DMS114 treated with DMSO at 0.1 percent for 48 hours (cell line): ENCODE data around the gene TBPL1.
"Not testable (repeated sequence)": the region's sequence is repeated elsewhere in the genome, so short reads cannot be mapped to it uniquely, and the experiment has no call there.

Source experiments
- DNase-seq: peaks from one replicate; lab custom pipeline; 2025; ENCODE audit not compliant: unreplicated experiment; lab: John Stamatoyannopoulos, UW

TBPL1 gene

GRCh38 chr6:133971861-133972260 is 18.8 kb downstream of the TBPL1 start:
- DNase-seq, result no peak

- DNase-seq, result no peak
Observed at GRCh38 chr6:133972388-133972787, 19.4 kb downstream of the TBPL1 start.

GRCh38 chr6:133973109-133973971 is 20.3 kb downstream of the TBPL1 start:
- DNase-seq, result peak; percentile 30

DNA sequence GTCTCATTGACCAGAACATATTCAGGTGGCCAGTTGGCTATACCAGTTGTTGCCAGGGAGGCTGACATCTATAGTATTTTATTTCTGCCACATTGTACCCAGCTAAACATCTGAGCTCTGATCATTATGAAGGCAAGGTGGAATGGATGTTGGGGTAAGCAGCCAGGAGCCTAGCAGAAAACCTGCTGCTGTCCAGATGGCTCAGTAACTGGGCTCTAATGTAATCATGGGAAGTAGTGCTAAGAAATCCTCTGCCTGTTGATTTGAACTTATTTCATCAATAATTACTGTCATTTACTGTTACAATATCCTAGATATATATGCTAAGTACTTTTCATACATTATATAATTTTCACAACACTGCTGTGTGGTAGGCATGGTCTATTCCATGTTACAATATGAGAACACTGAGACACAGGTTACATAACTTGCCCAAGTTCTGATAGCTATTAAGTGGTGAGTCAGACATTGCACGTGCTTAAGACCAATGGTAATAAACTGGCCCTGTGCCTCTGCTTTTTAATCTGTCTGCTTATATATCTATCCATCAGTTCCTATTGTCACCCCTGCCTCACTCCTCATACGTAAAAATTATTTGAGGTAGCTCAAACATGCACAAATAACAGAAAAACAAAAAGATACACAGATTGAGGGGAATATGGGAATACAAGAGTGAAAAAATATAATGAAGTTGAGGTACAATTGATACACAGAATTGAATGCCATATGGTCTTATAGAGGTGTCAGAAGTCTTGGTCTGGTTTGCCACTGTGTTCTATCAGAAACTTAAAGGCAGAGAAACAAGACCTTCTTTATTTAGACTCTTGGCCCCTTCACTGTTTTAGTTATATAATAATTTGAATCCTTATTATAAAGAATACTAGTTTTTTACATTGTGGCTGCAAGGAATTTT is 25.2 kb downstream of the TBPL1 start:
- DNase-seq, result no peak

- DNase-seq, result no peak
Observed at GRCh38 chr6:133978896-133979240, 25.8 kb downstream of the TBPL1 start.

DNA sequence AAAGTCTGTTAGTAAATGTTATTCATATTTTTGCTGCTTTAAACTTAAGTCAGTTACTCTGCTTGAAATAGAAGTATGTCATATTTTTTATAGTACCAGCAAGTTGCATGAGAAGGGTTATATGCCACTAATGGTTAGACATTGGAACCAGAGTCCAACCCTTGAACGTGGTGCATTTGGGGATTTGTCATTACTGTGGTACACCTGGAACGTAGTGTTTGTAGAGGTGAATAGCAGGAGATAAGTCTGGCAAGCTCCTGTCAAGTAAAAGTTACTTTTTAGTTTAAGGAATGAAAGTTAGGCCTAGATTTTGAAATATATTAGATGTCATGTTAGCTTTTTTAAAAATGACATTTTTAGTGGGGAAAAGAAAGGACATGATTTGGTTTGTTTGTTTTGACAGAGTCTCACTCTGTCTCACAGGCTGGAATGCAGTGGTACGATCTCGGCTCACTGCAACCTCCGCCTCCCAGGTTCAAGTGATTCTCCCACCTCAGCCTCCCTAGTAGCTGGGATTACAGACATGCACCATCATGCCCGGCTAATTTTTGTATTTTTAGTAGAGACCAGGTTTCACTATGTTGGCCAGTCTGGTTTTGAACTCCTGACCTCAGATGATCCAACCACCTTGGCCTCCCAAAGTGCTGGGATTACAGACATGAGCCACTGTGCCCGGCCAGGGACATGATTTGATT is 26.4 kb downstream of the TBPL1 start:
- not testable (repeated sequence) for DNase-seq

DNA sequence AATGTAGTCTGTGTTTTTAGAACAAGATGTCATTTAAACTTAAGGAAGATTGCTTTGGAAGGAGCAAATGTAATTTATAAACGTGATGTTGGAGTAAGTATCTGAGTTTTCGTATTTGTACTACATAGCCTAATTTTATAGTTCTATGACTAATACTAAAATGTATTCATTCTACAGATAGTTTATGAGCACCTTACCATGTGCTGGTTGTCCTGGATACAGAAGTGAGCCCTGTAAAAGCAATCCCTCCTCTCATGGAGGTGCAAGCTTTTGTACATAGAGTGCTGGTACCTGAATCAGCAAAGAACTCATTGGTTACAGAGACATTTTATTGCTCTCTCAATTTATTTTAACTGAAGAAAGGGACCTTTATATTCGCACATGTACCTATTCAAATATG is 27.1 kb downstream of the TBPL1 start:
- DNase-seq, result no peak

DNA sequence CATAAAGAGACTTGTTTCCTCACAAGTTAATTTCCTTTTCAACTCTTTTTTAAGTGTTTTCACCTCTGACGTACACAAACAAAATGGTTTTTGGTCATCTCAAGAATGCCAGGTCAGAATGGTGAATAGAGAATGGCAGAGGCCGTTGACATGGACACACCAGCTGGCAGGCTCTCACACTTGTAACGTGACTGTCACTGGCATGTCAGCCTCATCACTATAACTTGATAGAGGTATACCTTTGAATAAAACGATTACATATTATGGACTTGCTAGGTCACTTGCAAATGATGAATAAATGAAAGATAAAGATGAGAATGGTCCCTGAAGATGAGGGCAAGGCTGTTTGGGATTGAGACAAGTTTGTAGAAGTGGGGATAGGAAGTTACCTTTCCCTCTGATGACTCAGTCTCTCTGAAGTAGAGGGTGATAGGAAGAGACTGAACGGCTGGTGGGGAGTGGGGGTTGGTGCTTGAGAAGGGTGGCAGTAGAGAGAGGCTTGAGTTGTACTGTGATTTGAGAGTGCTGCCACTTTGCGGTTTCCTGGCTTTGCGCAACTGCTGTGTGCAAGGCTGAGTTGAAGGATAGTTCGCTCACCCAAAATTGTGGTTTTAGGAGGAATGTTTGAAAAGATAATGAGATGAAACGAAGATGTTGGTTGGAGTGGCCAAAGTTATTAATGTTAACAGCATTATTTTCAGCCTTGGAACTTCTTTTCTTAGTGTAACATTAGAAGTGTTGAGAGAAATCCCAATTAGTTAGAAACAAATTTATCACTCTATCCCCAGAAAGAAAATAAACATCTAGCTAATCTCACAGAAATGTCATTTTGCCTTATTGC is 30.3 kb downstream of the TBPL1 start:
- DNase-seq, result no peak

GRCh38 chr6:133985970-133986369 is 32.9 kb downstream of the TBPL1 start:
- no peak for DNase-seq

- DNase-seq, result no peak
Observed at GRCh38 chr6:133986942-133987341, 33.9 kb downstream of the TBPL1 start.

DNA sequence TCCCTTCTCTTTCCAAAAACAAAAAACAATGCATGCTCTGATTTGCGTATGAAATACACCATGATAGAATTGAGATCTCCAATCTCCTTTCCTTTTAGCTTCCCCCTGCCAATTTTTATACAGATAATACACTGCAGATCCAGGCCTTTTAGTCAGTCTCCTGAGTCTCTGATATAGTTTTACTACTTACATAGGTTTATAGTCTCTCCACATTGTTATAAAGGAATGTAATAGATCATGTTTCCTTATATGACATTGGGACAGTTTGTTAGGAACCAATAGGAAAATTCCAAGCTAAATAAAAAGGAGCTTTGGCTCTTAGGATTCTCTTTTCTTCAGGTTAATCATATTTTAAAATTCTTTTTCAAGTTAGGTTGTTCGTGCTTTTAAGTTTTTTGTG is 36.5 kb downstream of the TBPL1 start:
- DNase-seq, result no peak

DNA sequence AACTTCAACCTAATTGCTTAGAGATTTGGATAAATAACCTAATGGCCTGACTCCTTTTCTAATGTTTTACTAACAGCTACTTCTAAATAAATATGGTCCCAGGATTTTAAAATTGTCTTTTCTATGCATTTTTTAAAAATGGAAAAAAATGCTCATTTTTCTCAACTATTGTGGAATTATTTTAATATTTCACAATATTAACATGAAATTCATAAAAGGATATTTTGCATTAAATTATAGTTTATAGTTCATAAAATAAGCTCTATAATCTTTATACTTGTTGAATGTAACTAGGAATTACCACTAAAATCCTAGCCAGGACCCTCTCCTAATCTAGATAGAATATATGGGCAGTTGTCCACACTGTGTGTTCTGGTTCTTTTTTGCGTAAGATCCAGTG is 37.3 kb downstream of the TBPL1 start:
- DNase-seq, result no peak

GRCh38 chr6:133991096-133991593 is 38.1 kb downstream of the TBPL1 start:
- no peak for DNase-seq

DNA sequence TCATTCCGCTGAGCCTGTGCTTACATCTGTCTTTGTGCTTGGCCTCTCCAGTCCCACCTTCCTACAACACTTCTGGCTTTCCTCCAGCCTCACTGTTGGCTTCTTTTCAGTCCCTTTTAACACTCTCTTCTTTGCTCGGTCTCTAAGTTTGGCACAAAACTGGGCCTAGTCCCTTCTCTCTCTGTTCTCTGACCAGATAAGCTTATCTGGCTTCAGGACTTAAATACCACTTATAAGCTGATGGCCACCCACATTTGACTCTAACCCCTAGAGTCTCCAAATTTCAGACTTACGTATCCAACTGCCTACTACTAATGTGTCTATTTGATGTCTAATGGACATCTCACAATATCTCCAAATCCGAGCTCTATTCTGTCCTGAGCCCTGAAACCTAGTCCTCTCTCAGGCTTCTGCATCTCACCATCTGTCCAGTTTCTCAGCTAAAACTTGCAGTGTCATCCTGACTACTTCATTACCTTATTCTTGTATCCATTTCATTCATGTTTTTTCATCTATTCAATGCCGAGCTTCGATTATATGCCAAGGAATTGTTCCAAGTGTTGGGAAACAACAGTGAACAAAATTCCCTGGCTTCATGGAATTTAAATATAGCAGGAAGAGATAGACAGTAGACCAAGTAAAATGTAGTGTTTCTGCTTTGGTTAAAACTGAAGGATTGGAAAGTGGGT is 40.1 kb downstream of the TBPL1 start:
- DNase-seq, result no peak

DNA sequence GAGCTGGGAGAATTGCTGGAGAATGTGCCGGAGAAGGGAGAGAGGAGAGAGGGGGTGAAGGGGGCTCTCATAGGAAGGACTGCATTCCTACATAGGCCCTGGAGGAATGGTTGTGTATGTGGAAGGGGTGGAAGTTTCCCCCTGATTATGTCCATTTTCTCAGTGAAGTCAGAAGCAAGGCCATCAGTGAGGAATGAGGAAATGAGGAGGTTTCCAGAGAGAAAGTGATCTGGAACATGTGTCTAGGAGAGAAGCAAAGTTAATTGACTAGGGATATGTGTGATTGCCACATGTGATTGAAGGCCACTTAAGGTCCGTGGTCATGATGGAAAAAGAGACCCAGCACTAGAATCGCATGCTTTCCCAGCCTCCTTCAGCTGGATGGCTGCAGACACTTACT is 42.3 kb downstream of the TBPL1 start:
- no peak for DNase-seq

DNA sequence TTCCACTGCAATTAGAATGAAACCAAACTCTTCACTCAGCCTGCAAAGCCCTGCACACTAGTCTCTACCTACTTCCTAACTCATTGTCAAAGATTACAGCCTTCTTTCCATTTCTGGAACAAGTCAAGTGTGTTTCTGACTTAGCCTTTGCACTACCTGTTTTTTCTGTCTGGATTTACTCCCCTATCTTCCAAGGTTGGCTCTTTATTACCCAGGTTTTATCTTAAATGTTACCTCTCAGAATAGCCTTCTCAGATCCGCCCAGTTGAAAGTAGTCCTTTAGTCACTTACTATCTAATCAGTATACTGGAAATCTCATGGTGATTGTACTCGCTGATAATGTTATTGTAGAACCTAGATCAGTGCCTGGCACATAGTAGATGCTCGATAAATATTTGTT is 42.7 kb downstream of the TBPL1 start:
- no peak for DNase-seq

GRCh38 chr6:133997267-133997666 is 44.2 kb downstream of the TBPL1 start:
- DNase-seq, result no peak

DNA sequence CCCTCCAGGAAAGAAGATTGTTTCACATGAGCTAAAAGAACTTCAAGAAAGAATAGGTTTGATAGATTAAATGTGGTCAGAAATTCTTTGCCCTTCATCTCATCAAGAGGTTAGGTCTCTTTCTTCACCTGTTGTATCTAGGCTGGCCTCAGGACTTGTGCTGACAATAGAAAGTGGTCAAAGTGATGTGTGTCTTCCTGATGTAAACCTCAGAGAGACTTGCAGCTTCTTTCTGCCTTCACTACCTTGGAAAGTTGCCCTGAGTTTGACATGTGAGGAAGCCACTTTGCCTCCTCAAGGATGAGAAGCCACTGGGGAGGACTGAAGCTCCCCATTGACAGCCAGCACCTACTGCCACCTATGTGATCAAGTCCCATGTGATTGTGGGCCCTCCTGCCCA is 46.3 kb downstream of the TBPL1 start:
- DNase-seq, result no peak

DNA sequence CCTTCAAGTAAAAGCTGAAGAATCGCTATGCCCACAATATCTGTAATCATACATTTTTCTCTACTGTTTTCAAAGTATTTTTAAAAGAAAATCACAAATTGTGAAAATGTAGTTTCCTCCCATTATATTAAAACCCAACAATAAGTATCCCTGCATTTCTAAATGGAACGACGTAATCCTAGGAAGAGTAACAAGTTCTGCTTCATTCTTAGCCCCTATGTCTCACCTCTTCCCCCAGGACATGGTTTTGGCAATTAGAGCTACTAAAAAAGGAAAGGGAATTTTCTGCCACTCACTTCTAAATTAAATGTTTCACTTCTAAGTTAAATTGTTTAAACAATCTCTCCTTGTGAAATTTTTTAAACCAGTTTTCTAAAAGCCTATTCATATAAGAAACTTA is 47.4 kb downstream of the TBPL1 start:
- no peak for DNase-seq

DNA sequence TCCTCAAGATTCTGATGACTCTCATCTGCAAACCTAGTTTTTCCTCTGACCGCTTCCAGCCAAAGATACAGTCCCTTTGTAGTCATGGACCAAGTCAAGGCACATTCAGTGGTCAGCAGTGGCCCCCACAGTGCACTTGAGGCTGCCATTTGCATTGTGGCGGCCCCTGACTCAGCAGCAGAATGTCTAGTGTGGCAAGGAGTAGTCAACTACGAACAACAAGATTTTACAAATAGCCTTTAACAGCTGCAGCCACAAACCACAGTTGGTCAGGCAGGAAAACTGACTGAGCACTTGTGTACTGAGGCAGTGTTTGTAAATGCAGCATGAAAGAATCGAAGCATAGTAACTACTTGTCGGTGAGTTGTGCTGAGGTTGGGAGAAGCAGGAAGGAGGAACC is 49.8 kb downstream of the TBPL1 start:
- no peak for DNase-seq
